Gastrocnemius medialis (tissue), 4 donors: ENCODE results near the gene TRIM69.

Experiments used
- CTCF ChIP-seq, 5 experiments: fragments of 450-650 bp in 3 of 5; fragments of 200-600 bp in 2 of 5; sonication (generic) in 2 of 5; IDR thresholded peaks in 4 of 5; conservative IDR thresholded peaks in 1 of 5; 1 replicate in 4 of 5; 2 replicates in 1 of 5; pipeline ENCODE4 v1.5.1; 2016 to 2019; ENCODE audit warnings: antibody characterized with exemption in 5 of 5, mild to moderate bottlenecking in 3 of 5, moderate library complexity in 3 of 5
- POLR2A ChIP-seq, 2 donors: fragments of 450-650 bp; IDR thresholded peaks; one replicate each; pipeline ENCODE4 v1.6.1; 2017; ENCODE audit warnings: antibody characterized with exemption in 2 of 2, mild to moderate bottlenecking in 2 of 2, moderate library complexity in 2 of 2

DNA sequence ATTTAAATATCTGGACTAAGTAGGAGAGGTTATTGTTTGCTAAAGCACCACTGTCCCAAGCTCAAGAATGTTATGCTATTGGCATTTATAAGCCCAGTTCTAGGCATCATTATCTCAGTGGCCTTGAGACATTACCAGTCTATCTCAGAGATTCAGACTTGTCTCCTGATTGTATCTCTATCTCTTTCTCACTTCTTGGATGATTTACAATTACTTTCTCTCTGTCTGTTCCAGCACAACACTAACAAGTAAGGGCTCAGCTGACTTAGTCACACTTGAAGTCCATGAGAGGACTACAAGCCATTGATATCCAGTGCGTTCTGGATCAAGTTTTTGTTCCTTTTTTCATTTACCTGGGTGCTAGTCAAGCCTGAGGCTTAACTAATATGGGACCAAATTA, 60.2 kb downstream of the TRIM69 start:
- TF ChIP-seq CTCF (IDR thresholded peaks at IDR 0.05 in 4 of 5, conservative IDR thresholded peaks at IDR 0.05 in 1 of 5) = no peak
- TF ChIP-seq POLR2A (IDR thresholded peaks at IDR 0.05) = no peak
